Endothelial cell of hepatic sinusoid (primary cell): ENCODE results near the gene CDH6.

ENCODE experiments used
- in situ Hi-C: cut with HindIII; loops from 2 replicates; pipeline ENCODE4 v1.10.0; 2017; ENCODE audit warnings: low sequenced_read_pairs

Gene CDH6

DNA sequence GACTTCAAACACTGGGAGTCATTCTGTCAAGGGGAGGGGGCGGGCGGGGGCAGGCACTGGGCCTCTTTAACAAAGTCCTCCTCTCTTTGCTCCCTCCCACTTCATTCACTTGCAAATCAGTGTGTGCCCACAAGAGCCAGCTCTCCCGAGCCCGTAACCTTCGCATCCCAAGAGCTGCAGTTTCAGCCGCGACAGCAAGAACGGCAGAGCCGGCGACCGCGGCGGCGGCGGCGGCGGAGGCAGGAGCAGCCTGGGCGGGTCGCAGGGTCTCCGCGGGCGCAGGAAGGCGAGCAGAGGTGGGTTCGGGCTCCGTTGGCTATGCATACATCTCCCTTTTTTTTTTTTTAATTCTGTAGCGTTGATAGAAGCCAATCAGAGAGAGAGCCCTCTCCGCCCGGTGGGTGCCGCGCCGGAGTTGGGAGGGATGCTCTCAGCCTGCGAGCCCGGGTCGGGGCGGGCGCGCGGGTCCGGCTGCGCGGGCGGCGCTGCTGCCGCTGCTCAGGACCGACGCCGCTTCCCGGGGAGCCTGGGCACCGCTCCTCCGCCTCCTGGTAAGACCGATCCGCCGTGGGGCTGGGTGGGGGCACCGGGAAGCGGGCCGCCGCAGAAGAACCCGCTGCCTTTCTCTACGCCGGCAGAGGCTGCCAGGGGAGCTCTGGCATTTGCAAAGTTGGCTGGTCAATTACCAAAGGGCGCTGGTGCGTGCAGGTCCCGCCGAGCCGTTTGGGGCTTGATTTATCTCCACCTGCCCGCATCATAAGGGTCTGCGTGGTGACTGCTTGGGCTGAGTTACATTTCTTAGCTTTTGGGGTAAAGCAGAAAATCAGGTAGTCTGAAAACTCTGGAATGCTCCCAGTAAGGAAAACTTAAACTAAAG lies at the start of gene CDH6:
TSS of gene CDH6 (plus strand) at position 96 of the 877 bp plus-strand sequence. CDS start 73,788 bp downstream, outside the sequence.
- in situ Hi-C loops = no loop called here

DNA sequence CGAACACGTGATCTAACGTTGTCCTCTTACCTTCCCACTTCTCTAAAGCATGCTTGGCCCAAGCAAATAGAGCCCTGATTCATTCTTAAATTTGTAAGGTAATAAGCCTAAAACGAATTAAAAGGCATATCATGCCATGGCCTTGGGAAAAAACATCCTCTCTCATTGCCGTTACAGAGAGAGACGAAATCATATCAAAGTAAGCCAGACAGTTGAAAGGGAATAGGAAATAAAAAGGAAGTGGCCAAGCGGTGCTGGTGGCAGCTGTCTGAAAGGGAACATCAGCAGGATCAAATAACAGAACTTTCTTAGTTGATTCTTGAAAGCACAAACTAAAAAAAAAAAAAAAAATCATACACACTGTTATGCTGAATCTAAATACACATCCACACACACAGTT lies 49.1 kb upstream of the CDH6 start:
- in situ Hi-C loops = no loop called here

DNA sequence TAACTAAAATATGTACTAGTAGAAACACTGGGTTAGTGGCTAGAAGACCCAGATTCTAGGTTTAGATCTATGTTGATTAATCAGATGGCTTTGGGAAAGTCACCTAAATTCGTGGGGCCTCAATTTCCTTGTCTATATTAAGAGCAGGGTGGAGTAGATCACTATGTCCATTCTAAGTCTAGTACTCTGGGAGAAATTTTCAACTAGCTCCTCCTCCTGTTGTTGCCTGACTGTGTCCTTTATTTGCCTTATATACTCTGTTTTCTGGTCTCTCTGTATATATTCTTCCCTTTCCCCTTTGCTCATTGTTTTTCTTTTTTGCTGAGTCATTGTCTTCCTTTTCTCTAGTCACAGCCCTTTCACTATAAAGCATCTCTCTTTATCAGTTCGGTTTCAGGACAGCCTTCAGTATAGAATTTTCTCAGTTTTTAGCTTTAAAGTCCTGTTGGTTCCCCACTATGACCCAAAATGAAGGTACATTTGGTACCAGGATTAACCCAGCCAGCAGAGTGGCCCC lies 44.5 kb upstream of the CDH6 start:
- in situ Hi-C loops = no loop called here

DNA sequence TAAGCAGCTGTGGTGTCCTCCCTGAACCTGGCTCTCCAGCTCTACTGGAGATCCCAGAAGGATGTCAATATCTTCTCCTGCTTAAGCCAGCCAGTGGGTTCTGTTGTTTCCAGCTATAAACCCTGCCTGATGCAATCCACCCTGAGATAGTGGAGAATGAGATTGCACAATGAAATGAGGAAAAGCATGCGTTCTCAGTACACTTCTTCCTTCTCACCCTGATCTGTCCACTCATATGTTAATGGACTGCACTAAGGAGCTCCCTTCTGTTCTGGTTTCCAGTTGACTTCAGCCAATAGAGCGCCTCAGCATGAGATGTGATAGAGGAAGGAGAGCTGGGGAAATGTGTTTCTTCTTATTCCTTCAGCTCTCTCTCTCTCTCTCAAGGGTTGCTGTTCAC lies 40.0 kb upstream of the CDH6 start:
- in situ Hi-C loops = no loop called here

DNA sequence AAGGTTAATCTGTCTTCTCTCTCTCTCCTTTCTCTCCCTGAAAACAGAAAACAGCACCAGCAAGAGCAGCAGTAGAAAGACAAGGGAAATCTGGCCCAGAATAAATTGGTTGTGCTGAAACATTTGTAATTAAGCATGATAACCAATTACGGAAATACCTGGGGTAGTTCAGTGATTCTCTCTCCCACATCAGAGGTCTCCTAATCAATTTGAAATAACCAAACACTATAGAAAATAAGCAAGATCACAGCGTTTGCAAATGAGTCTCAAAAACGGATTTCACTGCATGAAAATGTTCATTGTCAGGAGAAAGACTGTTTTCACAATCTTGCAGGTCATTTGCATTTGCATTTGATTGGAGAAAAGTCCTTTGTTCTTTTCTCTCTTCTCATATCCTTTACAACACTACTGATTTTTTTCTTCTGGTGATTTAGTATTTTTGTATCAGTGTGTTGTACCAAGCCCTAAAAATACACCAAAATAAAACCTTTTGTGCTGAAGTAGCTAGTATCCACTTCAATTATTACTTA lies 36.8 kb upstream of the CDH6 start:
- in situ Hi-C loops = no loop called here

DNA sequence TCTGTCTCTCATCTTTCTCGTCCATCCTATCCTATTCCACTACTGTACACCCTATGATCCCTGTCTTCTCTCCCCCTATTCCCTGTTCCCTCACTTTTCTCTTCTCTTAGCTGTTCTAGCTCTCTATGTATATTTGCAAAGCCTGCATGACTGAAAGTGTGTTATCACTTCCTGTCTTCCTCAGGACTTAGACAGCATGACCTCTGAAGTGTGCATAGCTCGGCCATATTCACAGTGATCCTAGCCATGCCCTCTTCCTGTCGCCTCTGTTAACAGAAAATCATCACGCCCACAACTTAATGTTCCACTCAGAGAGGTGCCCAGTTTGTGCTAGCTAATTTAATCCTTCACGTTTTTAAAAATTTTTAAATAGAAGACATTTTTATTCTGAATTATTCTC lies 35.8 kb upstream of the CDH6 start:
- in situ Hi-C loops = no loop called here

DNA sequence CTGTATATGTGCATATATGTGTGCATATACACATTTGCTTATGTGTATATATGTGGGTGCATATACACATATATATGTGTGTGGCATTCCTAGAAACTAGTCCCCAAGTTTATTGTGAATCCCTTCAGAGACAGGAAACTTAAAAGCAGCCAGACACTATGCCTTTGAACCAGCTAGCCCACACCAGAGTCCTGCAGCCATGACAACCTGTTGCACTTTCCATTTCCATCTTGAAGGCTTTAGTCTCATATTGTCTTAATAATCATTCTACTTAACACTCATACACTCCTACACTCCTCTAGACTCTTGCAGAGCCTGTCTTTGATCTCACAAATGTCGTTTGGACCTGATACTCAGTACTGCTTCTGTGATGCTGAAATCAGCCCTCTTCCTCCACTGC lies 34.8 kb upstream of the CDH6 start:
- in situ Hi-C loops = no loop called here

DNA sequence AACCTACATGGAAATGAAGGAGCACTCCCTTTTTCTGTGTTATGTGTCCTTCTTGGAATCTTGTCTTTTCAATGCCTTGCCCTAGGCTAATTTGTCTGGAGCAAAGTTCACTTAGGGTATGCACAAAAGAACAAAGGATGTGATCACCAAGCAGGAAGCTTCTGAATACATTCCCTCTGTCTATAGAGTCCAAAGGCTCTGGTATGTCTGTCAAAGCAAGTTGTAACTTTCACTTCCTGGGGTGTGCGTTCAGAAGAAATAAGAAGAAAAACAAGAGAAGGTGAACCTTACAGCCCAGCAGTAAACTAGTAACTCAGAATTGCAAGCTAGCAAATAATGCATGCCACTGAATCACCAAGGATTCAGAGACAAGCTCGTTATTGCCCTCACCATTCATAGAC lies 31.7 kb upstream of the CDH6 start:
- in situ Hi-C loops = no loop called here

DNA sequence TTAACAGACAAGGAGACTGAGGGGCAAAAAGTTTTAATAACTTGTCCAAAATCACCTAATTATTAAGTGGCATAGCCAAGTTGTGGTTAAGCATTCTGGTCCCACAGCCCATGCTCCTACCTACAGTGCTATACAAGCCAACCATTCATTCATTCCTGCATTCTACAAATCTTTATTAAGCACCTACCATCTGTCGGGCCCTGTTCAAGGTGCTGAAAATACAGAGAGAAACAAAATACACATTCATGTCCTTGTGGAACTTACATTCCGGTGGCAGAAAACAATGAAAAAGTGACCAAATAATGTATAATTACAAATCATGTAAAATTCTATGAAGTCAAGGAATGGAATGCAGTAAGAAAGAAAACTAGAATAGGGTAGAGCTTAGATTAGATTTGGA lies 27.8 kb upstream of the CDH6 start:
- in situ Hi-C loops = no loop called here

DNA sequence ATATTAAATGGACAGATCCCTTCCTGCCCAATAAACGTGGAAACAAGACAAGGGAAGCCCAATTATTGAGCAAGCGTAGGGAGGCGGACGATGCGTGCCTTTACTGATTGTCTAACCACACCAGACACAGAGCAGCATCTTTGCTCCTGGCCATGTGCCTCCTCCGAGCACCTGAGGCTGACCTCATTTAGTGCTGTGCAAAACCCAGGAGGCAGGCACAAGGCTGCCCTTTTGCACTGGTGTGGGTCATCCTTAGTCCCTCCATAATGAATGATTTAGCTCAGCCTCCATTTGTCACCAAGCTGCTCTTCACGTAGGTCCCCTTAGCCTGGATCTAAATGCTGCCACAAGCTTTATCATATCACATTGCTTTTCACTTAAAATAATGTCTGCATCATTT lies 24.1 kb upstream of the CDH6 start:
- in situ Hi-C loops = no loop called here

DNA sequence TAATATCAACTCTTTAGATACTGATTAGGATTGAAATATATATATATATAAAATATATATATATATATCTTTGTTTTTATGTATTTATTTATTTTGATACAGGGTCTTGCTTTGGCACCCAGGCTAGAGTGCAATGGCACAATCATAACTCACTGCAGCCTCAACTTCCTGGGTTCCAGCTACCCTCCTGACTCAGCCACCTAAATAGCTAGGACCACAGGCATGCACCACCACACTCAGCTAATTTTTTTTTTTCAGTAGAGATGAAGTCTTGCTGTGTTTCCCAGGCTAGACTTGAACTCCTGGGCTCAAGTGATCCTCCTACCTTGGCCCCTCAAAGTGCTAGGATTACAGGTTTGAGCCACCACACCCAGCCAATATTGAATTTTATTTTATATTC lies 20.6 kb upstream of the CDH6 start:
- in situ Hi-C loops = no loop called here

DNA sequence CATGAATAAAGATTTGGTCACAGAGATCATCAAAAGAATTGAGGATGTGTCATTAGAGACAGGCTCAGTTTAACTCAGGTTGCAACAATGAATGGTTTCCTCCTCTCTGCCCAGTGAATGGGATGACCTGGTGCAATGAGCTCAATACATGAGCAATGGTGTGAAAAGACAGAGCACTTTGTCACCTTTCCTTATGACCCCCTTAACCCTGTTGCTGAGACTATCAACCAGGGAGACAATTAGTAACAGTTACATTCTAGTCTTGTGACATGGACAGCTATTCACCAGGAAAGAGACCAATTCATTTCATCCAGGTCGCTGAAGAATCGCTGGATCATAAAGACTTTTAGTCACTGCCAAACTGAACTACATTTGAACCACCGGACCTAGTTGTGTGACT lies 19.9 kb upstream of the CDH6 start:
- in situ Hi-C loops = no loop called here

DNA sequence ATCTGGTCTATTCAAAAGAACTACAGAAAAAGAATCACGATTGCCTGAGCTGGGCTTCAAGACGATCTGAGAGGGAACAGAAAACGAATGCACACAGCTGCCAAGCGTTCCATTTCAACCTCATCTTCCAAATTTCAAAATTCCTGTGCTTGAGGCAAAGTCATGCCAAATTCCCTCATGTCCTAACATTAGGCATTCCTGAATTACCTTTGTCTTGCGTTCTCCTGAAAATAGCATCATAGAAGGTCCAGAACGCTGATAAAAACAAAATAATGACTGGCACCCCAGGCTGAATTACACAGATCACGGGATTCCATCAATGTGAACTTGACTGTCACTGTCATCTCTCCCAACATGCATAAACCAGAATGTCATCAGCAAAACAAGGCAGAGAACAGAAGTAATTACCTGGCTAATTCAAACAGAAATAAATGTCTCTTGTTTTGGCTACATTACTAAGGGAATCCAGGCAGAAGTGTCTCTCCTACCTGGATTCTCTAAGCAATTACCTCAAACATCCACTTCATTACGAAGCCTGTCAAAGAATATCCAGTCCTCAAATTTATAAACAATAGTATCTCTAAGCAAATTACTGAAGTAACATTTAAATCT lies 12.0 kb upstream of the CDH6 start:
- in situ Hi-C loops = no loop called here

DNA sequence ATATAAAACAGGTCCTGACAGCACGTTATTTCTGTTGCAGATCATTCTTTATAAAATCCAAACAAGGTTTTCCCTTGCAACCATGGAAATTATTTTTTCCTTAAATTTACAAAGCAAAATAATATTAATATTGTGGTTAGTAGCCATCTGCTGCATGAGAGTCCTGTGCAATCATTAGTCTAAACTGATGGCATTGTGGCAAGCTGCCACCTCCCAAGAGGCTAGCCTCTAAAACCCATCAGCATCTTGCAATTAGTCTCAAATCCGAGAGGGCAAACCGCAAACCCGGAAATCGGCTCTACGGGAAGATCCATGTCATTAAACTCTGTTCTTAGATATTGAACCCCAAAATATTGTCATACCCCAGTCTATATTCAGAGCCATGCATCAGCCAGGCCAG lies 11.3 kb upstream of the CDH6 start:
- in situ Hi-C loops = no loop called here

DNA sequence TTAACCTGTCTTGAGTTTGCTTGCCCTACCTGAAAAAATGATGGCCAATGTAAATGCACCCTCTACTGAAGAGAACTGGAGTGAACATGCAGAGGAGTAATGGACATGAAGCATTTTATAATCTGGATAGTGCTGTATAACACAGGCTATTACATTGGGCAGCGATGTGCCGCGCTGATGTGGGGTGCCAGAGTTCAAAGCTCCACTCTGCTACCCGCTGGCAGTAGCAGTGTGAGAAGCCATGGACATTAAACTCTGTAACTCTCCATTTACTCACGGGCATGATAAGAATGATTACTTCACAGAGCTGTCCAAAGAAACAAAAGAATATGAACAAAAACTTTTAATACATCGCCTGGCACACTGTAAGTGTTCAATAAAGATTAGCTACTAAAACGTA lies 7.5 kb upstream of the CDH6 start:
- in situ Hi-C loops = no loop called here

DNA sequence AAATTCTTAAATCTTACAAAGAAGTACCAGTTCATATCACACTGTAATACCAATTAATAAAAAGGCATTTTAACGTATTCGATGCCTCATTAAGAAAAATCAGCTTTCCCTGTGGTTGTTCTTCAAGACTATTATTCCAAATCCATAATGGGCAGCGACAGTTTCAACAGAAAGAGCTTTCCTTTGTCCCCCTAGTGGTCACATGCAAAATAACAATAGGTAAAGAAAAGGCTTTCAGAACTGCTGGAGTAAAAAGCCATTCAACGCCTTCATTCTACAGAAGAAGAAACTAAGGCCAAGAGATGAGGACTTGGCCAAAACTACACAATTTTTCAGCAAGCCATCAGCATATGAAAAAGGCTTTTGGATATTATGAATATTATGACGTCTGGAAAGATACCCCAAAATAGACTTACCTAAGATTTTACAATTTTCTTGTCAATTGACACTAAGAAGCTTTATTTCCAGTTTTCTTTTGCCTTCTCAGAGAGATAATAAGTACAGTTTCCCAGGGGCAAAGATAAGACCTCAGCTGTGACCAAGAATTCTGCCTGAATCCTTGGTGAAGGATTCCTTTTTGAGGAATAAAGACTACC lies 6.7 kb upstream of the CDH6 start:
- in situ Hi-C loops = no loop called here

DNA sequence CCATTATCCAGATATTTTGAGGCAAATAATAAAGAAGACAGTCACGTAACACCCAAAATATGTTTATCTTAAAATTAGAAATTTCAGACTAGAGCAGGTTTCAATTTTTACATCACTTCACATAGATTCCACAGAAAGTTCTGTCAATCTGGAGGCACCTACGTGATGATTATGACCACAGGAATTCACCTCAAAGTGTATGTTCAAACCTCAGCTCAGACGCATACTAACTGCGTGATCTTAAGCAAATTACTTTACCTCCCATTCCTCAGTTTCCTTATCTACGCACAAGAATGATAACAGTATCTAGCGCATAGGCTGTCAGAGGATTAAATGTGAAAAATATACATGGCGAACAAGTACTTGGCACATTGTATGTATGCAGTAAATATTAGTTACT lies 5.9 kb upstream of the CDH6 start:
- in situ Hi-C loops = no loop called here

DNA sequence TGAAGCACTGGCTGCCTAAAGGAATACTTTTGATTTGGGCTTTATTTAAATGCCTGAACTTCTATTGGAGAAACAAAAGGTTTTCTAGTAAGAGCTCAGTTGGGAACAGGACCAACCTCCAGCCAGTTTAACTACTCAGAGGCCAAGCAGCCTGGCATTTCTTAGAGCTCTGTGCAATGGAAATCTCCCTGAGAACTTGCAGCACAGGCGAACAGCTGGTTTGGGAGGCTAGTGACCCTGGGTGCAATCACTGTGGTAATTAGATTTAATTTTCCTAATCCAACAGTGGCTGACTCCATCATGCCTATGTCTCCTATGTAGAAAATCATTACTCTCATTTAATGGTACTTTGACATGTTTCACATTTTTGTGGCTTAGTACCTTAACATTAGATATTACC lies 1.0 kb upstream of the CDH6 start:
- in situ Hi-C loops = no loop called here

DNA sequence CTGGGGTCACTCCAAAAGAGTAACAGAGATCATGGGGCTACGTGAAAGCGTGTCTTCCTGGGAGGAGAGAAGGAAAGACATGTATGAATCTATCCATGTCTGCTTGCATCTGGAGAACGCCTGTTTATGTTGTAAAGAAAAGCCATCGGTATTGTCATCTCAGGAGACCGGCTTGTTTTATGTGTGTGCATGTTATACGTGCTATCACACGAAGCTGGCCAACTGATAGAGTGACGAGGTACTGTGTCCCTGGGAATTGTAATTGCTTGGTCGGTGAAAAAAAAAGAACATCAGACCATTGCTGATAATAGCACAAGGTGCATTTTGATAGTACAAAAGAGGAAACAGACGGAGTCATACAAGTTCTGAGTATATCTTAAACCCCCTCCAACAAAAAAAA lies 370 bp upstream of the CDH6 start:
- in situ Hi-C loops = no loop called here

DNA sequence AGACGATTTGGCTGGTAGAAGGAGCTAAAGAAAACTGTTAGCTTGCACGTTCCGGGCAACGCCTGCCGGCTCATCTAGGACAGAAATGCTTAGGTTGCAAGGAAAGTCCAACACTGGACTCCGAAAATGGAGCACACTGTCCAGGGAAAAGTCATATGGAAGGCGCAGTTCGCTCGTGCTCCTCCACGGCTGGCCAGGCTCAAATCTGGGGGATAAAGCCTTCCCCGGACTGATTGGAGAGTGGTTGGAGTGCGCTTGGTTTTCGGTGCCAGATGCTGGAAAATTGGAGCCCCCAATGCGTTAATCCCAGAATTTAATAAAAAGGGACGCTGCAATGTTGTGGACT lies 955 bp downstream of the CDH6 start:
- in situ Hi-C loops = no loop called here

DNA sequence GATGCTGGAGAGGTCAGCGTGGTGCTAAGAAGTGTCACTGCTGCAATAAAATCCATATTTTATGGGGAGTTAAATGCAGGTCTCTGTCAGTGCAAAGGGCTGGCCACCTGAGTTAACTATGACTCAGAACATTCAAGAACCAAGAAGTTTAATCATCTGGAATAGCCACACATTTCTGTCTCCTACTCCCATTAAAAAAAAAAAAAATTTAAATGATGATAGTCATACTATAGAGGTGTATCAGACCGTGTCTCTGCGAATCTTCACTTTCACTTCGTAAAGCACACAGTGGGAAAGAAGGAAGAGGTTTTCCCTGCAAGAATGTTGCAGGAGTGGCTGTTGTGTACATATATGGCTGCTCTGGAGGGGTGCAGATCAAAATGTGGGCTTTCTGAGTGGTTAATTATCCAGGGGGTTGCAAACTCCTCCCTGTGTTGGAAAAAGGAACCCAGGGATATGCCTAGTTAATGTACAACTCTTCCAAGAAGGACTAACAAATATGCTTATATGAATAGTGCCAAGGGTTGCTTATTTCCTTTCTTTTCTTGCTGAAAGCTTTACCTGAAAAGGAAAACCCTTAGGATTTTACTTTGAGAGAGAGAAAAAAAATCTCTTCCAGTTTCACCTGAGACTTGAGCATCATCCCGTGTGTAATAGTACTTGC lies 1.5 kb downstream of the CDH6 start:
- in situ Hi-C loops = no loop called here
